ENCODE data around the gene JPT1.

DNA sequence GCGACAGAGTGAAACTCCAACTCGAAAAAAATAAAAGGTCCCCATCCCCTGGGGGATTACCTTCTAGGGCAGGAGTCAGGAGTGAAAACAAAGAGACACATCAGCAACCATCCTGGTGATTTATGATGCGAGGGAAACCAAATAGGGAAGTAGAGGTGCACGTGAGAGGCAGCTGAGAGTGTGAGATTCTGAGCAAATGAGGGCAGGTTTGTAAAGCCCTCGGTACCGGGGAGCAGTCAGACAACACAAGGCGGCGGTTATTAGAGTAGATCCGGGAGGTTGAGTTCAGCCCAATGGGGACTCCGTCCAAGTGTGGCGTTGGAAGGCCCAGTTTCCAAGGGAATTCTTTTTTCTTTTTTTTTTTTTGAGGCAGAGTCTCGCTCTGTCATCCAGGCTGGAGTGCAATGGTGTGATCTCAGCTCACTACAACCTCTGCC lies 51.9 kb downstream of the JPT1 start:
- TF ChIP-seq, protein P1, sequence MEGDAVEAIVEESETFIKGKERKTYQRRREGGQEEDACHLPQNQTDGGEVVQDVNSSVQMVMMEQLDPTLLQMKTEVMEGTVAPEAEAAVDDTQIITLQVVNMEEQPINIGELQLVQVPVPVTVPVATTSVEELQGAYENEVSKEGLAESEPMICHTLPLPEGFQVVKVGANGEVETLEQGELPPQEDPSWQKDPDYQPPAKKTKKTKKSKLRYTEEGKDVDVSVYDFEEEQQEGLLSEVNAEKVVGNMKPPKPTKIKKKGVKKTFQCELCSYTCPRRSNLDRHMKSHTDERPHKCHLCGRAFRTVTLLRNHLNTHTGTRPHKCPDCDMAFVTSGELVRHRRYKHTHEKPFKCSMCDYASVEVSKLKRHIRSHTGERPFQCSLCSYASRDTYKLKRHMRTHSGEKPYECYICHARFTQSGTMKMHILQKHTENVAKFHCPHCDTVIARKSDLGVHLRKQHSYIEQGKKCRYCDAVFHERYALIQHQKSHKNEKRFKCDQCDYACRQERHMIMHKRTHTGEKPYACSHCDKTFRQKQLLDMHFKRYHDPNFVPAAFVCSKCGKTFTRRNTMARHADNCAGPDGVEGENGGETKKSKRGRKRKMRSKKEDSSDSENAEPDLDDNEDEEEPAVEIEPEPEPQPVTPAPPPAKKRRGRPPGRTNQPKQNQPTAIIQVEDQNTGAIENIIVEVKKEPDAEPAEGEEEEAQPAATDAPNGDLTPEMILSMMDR (IDR thresholded peaks at IDR 0.05 in 8 of 11, conservative IDR thresholded peaks at IDR 0.05 in 3 of 11) = no peak
- TF ChIP-seq POLR2A (IDR thresholded peaks at IDR 0.05) = no peak

Measured in spleen (tissue), 7 donors.